Thyroid gland (tissue), 4 donors: ENCODE results near the gene IKZF4.

Source experiments
- CTCF ChIP-seq, 6 experiments: fragments of 200-600 bp in 3 of 6; fragments of 450-650 bp in 3 of 6; sonication (generic) in 3 of 6; IDR thresholded peaks; one replicate each; pipeline ENCODE4 v1.5.1; 2016 to 2019; ENCODE audit warnings: antibody characterized with exemption in 6 of 6, mild to moderate bottlenecking in 2 of 6, inconsistent platforms in 1 of 6, moderate library complexity in 1 of 6
- POLR2A ChIP-seq, 2 donors: fragments of 450-650 bp; IDR thresholded peaks; one replicate each; pipeline ENCODE4 v1.6.1; 2017; ENCODE audit warnings: antibody characterized with exemption in 2 of 2, mild to moderate bottlenecking in 2 of 2, moderate library complexity in 1 of 2

GRCh38 chr12:55972456-55972855, 48.4 kb upstream of the IKZF4 start:
- TF ChIP-seq CTCF (IDR thresholded peaks at IDR 0.05) (no peak), POLR2A (IDR thresholded peaks at IDR 0.05) (no peak)
